Breast epithelium (tissue), 4 donors: ENCODE data around the gene TGFB2. TPM values are rescaled to one million over a fixed set of nuclear protein-coding genes. Genes with fewer than 3 reads are reported as not detected.

Source experiments
- DNase-seq, 2 donors: peaks; one replicate each; pipeline ENCODE4 v3.0.0-alpha.2; 2019; ENCODE audit warnings: low spot score in 2 of 2
- H3K27ac ChIP-seq, 2 donors: fragments of 200-600 bp; sonication (generic) in 1 of 2; one replicate each; pipeline ENCODE4 v1.5.1; 2016 to 2019; ENCODE audit warnings: mild to moderate bottlenecking in 1 of 2
- H3K27me3 ChIP-seq, 2 donors: fragments of 200-600 bp; sonication (generic) in 1 of 2; one replicate each; pipeline versions ENCODE4 v1.5.1 to v1.6.0; 2017 to 2019; ENCODE audit warnings: control low read depth in 1 of 2, mild to moderate bottlenecking in 1 of 2
- H3K36me3 ChIP-seq: fragments of 200-600 bp; one replicate; pipeline ENCODE4 v1.5.1; 2019
- H3K4me1 ChIP-seq, 2 donors: fragments of 200-600 bp; sonication (generic); one replicate each; pipeline ENCODE4 v1.5.1; 2016 to 2019; ENCODE audit warnings: control low read depth in 1 of 2
- H3K4me3 ChIP-seq, 3 donors: fragments of 200-600 bp; sonication (generic); 1 replicate in 2 of 3; 2 replicates in 1 of 3; pipeline ENCODE4 v1.5.1; 2016 to 2019; ENCODE audit warnings: mild to moderate bottlenecking in 3 of 3, moderate library complexity in 2 of 3
- H3K9me3 ChIP-seq, 2 donors: fragments of 200-600 bp; sonication (generic) in 1 of 2; one replicate each; pipeline ENCODE4 v1.5.1; 2016 to 2019; ENCODE audit warnings: control low read depth in 1 of 2
- CTCF ChIP-seq, 3 donors: fragments of 450-650 bp; IDR thresholded peaks; one replicate each; pipeline ENCODE4 v1.5.1; 2016 to 2017; ENCODE audit warnings: antibody characterized with exemption in 3 of 3, mild to moderate bottlenecking in 3 of 3, moderate library complexity in 3 of 3
- POLR2A ChIP-seq: fragments of 450-650 bp; IDR thresholded peaks from one replicate; pipeline ENCODE4 v1.6.1; 2016; ENCODE audit warnings: antibody characterized with exemption, mild to moderate bottlenecking, moderate library complexity
- POLR2AphosphoS5 ChIP-seq, 3 donors: sonication (generic); formaldehyde crosslinking; IDR thresholded peaks; one replicate each; pipeline ENCODE4 v1.6.1; 2017; ENCODE audit warnings: antibody characterized with exemption in 3 of 3
- intact Hi-C: fragments of 100-400 bp; cut with DNase I; formaldehyde crosslinking; loops from one replicate; pipeline ENCODE4 v1.15.1; 2023; ENCODE audit warnings: low total_unique reads
- total RNA-seq, 3 donors: library from RNA; depleted of rRNA; stranded (reverse); fragments of >200 nt; gene quantifications; one replicate each; pipeline ENCODE4 v1.1.0, GENCODE V29; 2016

The TGFB2 gene
- total RNA-seq, 3 donors from 2014 or later, result 1.6 to 10.2 (median 9.5) TPM

- no peak overlapping the region for H3K27ac ChIP-seq
- no peaks in the 10 kb centered on the region for H3K27me3 ChIP-seq
- no peak overlapping the region for H3K4me3 ChIP-seq
- H3K9me3 ChIP-seq, result no peaks in the 10 kb centered on the region
- no peaks in the 10 kb centered on the region for H3K4me1 ChIP-seq
- no peak for DNase-seq
- H3K36me3 ChIP-seq, result no peaks in the 10 kb centered on the region
- TF ChIP-seq POLR2A, result no peak
- TF ChIP-seq POLR2AphosphoS5 (IDR thresholded peaks at IDR 0.05), result no peak
- no peak for TF ChIP-seq CTCF (IDR thresholded peaks at IDR 0.05)
- intact Hi-C loops, result no loop called here
Measured at GRCh38 chr1:218467101-218468072, 122.3 kb downstream of the TGFB2 start.

DNA sequence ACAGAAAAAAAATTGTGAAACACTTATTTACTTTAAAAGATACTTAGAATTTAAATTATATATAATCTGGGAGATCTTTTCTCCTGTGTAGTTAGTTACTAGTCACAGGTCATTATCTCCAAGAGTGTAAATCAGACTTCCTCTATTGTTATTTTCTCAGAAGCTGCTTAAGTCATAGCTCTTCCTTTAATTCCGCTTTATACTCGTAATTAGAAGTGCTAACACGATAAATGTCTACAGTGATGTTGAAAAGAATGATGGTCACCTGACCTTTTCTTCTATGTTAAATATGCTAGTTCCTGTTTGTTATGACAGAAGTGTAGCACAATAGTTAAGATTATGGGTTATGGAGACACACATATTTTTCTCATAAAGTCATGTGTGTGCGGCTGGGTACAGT, 123.6 kb downstream of the TGFB2 start:
- intact Hi-C loops, result no loop called here
- no peaks in the 10 kb centered on the region for H3K36me3 ChIP-seq

GRCh38 chr1:218472885-218473284, 127.7 kb downstream of the TGFB2 start:
- no peak for TF ChIP-seq POLR2A
- TF ChIP-seq POLR2AphosphoS5 (IDR thresholded peaks at IDR 0.05), result no peak
- TF ChIP-seq CTCF (IDR thresholded peaks at IDR 0.05), result no peak
- H3K36me3 ChIP-seq, result no peaks in the 10 kb centered on the region
- no peak overlapping the region for H3K27ac ChIP-seq
- no peak overlapping the region for H3K4me3 ChIP-seq
- no peaks in the 10 kb centered on the region for H3K27me3 ChIP-seq
- no peaks in the 10 kb centered on the region for H3K9me3 ChIP-seq
- intact Hi-C loops, result no loop called here
- no peaks in the 10 kb centered on the region for H3K4me1 ChIP-seq
- no peak for DNase-seq

More for the DNA sequence above, 123.6 kb downstream of the TGFB2 start:
- no peaks in the 10 kb centered on the region for H3K4me1 ChIP-seq
- no peak overlapping the region for H3K27ac ChIP-seq
- DNase-seq, result no peak
- H3K9me3 ChIP-seq, result no peaks in the 10 kb centered on the region
- no peak for TF ChIP-seq POLR2AphosphoS5 (IDR thresholded peaks at IDR 0.05)
- no peak for TF ChIP-seq POLR2A
- TF ChIP-seq CTCF (IDR thresholded peaks at IDR 0.05), result no peak
- no peak overlapping the region for H3K4me3 ChIP-seq
- no peaks in the 10 kb centered on the region for H3K27me3 ChIP-seq

- H3K4me1 ChIP-seq, result no peaks in the 10 kb centered on the region
- no peaks in the 10 kb centered on the region for H3K36me3 ChIP-seq
- no peaks in the 10 kb centered on the region for H3K27me3 ChIP-seq
- H3K4me3 ChIP-seq, result no peak overlapping the region
- H3K9me3 ChIP-seq, result no peaks in the 10 kb centered on the region
- DNase-seq, result no peak
- intact Hi-C loops, result no loop called here
- TF ChIP-seq POLR2A, result no peak
- TF ChIP-seq POLR2AphosphoS5 (IDR thresholded peaks at IDR 0.05), result no peak
- no peak for TF ChIP-seq CTCF (IDR thresholded peaks at IDR 0.05)
- no peak overlapping the region for H3K27ac ChIP-seq
Measured at GRCh38 chr1:218473522-218473921, 128.4 kb downstream of the TGFB2 start.

DNA sequence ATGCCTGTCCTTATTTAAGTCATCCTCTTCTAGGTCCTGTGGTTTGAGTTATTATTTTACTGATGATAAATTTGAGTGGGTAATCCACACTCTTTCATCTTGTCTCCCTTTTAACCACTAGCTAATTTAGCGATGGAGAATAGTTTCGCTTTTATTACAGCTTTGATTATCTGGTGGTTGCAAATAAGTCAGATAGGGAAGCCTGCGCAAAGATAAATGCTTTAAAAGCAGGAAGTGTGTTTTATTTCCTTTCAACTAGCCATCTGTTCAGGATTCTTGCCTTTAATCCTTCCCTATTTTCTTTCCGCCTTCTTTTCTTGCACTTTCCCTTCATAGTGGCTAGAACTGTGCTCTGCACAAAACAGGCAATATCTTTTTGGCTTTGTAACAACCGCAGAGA, 129.0 kb downstream of the TGFB2 start:
- H3K4me1 ChIP-seq, result no peaks in the 10 kb centered on the region
- no peak overlapping the region for H3K27ac ChIP-seq
- H3K4me3 ChIP-seq, result no peak overlapping the region
- intact Hi-C loops, result no loop called here
- no peaks in the 10 kb centered on the region for H3K27me3 ChIP-seq
- TF ChIP-seq POLR2AphosphoS5 (IDR thresholded peaks at IDR 0.05) (no peak), POLR2A (no peak), CTCF (IDR thresholded peaks at IDR 0.05) (no peak)
- no peaks in the 10 kb centered on the region for H3K36me3 ChIP-seq
- no peak for DNase-seq
- H3K9me3 ChIP-seq, result no peaks in the 10 kb centered on the region
